B cell (primary cell): Measurements from ENCODE around the gene HPN.

ENCODE experiments used
- CTCF ChIP-seq: fragments of 200-600 bp; IDR thresholded peaks from one replicate; pipeline ENCODE4 v1.8.0; 2022; ENCODE audit warnings: antibody characterized with exemption, mild to moderate bottlenecking
- EZH2 ChIP-seq: IDR thresholded peaks from 2 replicates; pipeline ENCODE4 v1.6.1; 2012; ENCODE audit warnings: borderline replicate concordance, low read depth, mild to moderate bottlenecking, moderate library complexity, low read length; ENCODE audit not compliant: insufficient read depth, poor library complexity, severe bottlenecking

GRCh38 chr19:35002037-35002535 is 39.4 kb upstream of the HPN start:
- no peak for TF ChIP-seq EZH2
- TF ChIP-seq CTCF, result no peak
